ENCODE data around the gene MBD3L2.
"Not testable (repeated sequence)": the region's sequence is repeated elsewhere in the genome, so short reads cannot be mapped to it uniquely, and the experiment has no call there.

The MBD3L2 gene

GRCh38 chr19:7049021-7049420 lies at the start of gene MBD3L2:
Gene MBD3L2 (plus strand): TSS chr19:7049321. CDS start chr19:7049374, 53 bp downstream.
- H3K27ac ChIP-seq: not testable (repeated sequence)

DNA sequence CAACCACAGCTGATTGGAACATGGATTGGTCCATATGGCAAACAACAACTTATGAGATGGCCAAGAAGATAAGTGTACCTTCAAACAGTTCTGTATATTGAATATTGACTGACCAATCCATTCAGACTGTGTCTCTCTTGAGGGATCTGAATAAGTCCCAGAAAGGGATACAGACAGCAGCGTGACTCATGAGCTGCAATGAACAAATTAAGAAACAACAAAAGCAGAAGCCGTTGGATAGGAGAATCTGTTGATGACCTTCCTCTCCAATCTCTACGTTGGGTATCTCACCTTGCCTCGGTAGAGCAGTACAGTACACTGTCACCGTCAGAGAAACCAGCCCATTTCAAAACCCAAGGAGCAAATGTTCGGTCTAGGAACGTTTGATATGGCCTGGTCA lies 49.2 kb upstream of the MBD3L2 start:
- TF ChIP-seq CTCF (conservative IDR thresholded peaks at IDR 0.05): no peak
- H3K27ac ChIP-seq: no peak overlapping the region

DNA sequence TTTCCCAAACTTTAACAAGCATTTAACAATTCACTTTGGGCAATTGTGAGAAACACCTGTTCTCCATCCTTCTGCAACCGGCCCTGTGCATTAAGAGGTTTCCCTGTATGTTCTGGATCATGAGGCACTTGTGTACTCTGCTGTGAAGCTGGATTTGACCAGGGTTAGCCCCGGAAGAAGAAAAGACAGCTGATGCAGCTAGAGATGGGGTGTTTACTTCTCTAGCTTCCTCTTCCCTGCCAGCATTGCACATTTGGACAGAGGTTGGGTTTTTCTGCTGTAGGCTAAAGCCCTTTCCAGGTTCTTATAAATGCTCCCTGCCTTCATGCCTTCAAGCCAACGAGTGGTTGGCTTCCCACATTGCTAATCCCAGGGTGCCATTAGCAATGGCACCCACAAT lies 48.8 kb upstream of the MBD3L2 start:
- H3K27ac ChIP-seq: no peak overlapping the region
- no peak for TF ChIP-seq CTCF (conservative IDR thresholded peaks at IDR 0.05)

DNA sequence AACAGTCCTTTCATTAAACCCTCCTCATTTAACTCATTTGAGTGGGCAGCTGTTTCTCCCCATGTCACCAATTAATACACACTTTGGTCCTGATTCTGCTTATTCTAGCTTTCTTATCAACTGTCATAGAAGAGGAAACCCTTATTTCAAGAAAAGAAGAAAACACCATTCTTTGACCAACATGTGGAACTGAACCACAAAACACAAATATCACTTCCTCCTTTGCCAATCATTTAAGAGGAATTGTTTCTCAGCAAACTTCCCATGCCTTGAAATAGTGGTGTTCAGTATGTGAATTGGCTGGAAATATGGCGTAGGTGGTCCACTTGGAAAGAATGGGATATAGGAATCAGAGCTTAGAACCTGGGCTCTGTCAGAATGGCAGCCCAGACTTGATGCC lies 48.3 kb upstream of the MBD3L2 start:
- no peak for TF ChIP-seq CTCF (conservative IDR thresholded peaks at IDR 0.05)

GRCh38 chr19:7004313-7004931 lies 44.7 kb upstream of the MBD3L2 start:
- peak; percentile 64 for TF ChIP-seq CTCF (conservative IDR thresholded peaks at IDR 0.05)
- no peak overlapping the region for H3K27ac ChIP-seq

More for the DNA sequence above, 48.3 kb upstream of the MBD3L2 start:
- H3K27ac ChIP-seq: no peak overlapping the region

DNA sequence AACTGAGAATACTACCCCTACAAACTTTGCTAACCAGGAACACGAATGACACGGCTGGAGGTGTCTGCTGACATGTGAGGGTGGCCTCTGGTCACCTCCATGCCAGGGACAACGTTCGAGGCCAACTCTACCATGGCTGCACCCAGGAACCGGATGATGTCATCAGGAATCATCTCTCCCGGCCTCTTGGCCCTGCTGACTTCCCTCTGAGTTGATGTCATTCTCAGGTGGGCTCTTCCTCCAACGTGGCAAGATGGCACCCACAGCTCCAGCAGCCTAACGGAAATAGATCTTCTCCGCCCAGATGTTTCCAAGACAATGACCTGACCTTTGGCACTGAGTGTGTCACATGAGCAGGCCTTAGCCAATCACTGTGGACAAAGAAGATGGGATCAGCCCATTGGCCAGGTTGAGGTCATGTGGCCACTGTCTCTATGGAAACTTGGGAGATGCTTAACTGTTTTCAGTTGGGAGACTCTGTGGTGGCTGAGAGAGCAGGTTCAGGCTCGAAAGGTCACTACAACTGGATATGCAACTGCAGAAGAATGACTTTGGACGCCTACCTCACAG lies 42.9 kb upstream of the MBD3L2 start:
- no peak for TF ChIP-seq CTCF (conservative IDR thresholded peaks at IDR 0.05)
- H3K27ac ChIP-seq: no peak overlapping the region

DNA sequence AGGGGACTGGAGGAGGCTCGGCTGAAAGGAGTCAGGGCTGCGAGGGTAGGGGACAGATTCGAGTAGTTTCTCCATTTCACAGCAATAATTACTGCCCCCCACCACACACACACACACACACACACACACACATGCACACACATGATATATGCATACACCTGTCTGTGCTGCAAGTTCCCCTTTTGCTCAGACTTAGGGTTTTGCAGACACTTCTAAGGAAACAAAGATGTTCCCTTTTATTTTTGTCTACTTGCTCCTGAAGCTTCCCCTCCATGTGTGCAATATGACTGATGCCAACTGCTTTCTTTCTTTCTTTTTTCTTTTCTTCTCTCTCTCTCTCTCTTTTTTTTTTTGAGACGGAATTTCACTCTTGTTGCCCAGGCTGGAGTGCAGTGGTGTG lies 41.3 kb upstream of the MBD3L2 start:
- TF ChIP-seq CTCF (conservative IDR thresholded peaks at IDR 0.05): no peak
- H3K27ac ChIP-seq: no peak overlapping the region
